Measurements from ENCODE around the gene CTSS.
"Not testable (repeated sequence)": the region's sequence is repeated elsewhere in the genome, so short reads cannot be mapped to it uniquely, and the experiment has no call there.

The CTSS gene

GRCh38 chr1:150761801-150762200, 3.8 kb downstream of the CTSS start:
- peaks cover 27 to 68% of the 10 kb centered on the region in 2 donors for H3K4me1 Mint-ChIP-seq

DNA sequence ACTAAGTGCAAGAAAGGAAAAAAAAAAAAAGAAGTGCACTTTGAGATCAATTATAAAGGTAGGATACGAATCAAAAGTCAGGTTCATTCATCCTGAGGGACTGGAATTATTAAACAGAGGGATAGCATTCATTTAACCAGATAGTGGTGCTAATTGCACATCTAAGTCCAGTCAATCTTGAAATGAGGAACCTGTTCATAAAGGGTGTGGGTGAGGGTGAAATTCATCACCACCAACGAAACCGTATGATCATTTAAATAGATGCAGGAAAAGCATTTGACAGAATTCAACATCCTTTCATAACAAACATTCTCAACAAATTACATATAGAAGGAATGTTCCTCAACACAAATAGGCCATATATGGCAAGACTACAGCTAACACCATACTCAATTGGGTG, 5.6 kb downstream of the CTSS start:
- Mint-ChIP-seq H3K4me1 (peaks cover 21 to 51% of the 10 kb centered on the region in 2 donors), H3K36me3 (peaks cover 34 to 49% of the 10 kb centered on the region in 2 donors)

More at GRCh38 chr1:150761801-150762200, 3.8 kb downstream of the CTSS start:
- no peaks in the 10 kb centered on the region for H3K27me3 Mint-ChIP-seq
- H3K27ac Mint-ChIP-seq, result no peak overlapping the region
- peaks cover 36 to 45% of the 10 kb centered on the region in 2 donors for H3K36me3 Mint-ChIP-seq
- no peak overlapping the region for H3K4me3 Mint-ChIP-seq
- DNase-seq (no peak), ATAC-seq (replicated peaks) (no peak)
- H3K9me3 Mint-ChIP-seq, result peaks cover 0 to 4% of the 10 kb centered on the region in 2 donors

GRCh38 chr1:150753416-150753815, 12.2 kb downstream of the CTSS start:
- no peaks in the 10 kb centered on the region for H3K27me3 Mint-ChIP-seq

More for the DNA sequence above, 5.6 kb downstream of the CTSS start:
- no peak for DNase-seq
- Mint-ChIP-seq H3K4me3 (no peak overlapping the region), H3K9me3 (peaks cover 0 to 4% of the 10 kb centered on the region in 2 donors), H3K27me3 (no peaks in the 10 kb centered on the region), H3K27ac (peak overlapping the region; percentile 65)
- peak; percentile 83 for ATAC-seq (replicated peaks)

DNA sequence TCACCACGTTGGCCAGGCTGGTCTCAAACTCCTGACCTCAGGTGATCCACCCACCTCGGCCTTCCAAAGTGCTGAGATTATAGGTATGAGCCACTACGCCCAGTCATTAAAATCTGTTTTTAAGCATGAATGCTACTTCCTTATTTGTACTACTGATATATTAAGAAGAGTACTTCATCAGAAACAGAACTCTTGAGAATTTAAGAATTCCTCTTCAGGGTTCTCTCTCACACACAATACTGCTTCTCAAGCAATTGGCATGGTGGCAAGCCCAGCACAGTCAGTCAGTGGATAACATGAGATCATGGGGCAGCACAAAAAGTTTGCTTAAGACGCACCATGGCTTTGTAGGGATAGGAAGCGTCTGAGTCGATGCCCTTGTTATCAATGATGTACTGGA, 14.1 kb downstream of the CTSS start:
- no peaks in the 10 kb centered on the region for H3K9me3 Mint-ChIP-seq
- no peak overlapping the region for H3K4me3 Mint-ChIP-seq
- H3K4me1 Mint-ChIP-seq, result peaks cover 4 to 11% of the 10 kb centered on the region in 2 donors
- ATAC-seq (replicated peaks), result peak; percentile 58 to 65
- DNase-seq, result no peak
- no peaks in the 10 kb centered on the region for H3K27me3 Mint-ChIP-seq
- H3K36me3 Mint-ChIP-seq, result peaks cover 25 to 42% of the 10 kb centered on the region in 2 donors
- peak overlapping the region; percentile 86 for H3K27ac Mint-ChIP-seq

More at GRCh38 chr1:150753416-150753815, 12.2 kb downstream of the CTSS start:
- no peak for DNase-seq
- Mint-ChIP-seq H3K4me1 (peaks cover 4 to 11% of the 10 kb centered on the region in 2 donors), H3K27ac (peak overlapping the region; percentile 51), H3K36me3 (peaks cover 31 to 54% of the 10 kb centered on the region in 2 donors), H3K9me3 (no peaks in the 10 kb centered on the region), H3K4me3 (no peak overlapping the region)
- no peak for ATAC-seq (replicated peaks)

- ATAC-seq (replicated peaks), result no peak
- H3K4me3 Mint-ChIP-seq, result no peak overlapping the region
- no peaks in the 10 kb centered on the region for H3K9me3 Mint-ChIP-seq
- H3K36me3 Mint-ChIP-seq, result peaks cover 25 to 42% of the 10 kb centered on the region in 2 donors
- peaks cover 4 to 11% of the 10 kb centered on the region in 2 donors for H3K4me1 Mint-ChIP-seq
- no peak for DNase-seq
- peak overlapping the region; percentile 82 for H3K27ac Mint-ChIP-seq
- no peaks in the 10 kb centered on the region for H3K27me3 Mint-ChIP-seq
These were observed 15.8 kb downstream of the CTSS start for GRCh38 chr1:150749720-150750311.

DNA sequence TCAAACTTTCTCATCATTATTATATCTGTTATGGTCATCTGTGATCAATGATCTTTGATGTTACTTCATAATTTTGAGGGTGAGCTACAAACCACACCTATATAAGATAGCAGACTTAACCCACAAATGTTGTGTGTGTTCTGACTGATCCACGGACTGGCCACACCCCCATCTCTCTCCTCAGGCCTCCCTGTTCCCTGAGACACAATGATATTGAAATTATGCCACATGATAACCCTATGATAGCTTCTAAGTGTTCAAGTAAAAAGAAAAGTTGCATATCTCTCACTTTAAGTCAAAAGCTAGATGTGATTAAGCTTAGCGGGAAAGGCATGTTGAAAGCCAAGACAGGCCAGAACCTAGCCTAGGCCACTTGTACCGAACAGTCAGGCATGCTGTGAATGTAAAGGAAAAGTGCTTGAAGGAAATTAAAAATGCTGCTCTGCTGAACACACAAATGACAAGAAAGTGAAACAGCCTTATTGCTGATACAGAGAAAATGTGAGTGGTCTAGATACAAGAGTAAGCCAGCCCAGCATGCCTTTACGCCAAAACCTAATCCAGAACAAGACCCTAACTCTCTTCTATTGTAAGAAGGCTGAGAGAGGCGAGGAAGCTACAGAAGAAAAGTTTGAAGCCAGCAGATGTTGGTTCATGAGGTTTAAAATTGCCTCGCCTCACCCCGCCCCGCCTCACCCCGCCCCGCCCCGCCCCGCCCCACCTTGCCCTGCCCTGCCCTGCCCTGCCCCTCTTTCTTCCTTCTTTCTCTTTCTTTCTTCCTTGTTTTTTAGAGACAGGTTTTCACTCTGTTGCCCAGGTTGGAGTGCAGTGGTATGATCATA, 16.5 kb downstream of the CTSS start:
- Mint-ChIP-seq H3K9me3 (no peaks in the 10 kb centered on the region), H3K27me3 (no peaks in the 10 kb centered on the region), H3K4me3 (no peak overlapping the region), H3K4me1 (peaks cover 4 to 11% of the 10 kb centered on the region in 2 donors), H3K27ac (peak overlapping the region; percentile 82), H3K36me3 (peaks cover 25 to 42% of the 10 kb centered on the region in 2 donors)
- DNase-seq, result no peak
- ATAC-seq (replicated peaks), result no peak

DNA sequence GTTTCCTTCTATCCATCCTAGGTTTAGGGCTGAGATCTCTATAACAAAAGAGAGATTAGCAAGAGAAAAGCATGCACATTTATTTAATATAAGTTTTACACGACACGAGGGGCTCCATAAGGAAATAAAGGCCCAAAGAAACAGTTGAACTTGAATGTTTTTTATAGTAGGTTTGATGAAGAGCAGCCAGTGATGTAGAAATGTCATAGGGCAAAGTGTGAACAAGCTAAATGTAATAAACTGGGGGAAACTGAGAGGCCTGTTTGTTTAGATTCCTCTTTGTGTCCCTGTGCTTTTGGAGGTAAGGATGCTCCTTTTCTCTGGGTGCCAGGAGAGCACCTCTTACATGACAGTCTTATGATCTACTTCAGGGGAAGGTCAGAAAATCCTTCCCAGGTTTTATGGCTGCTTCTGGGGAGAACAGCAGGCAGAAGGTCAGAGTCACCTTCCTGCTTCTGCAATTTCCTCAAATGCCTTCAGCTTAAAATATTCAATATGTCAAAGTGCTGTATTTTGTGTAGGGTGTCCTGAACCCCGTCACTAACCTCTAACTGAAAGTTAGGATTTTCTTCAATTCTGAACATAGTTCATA, 35.4 kb downstream of the CTSS start:
- H3K27ac Mint-ChIP-seq, result no peak overlapping the region
- H3K36me3 Mint-ChIP-seq, result peaks cover 7 to 9% of the 10 kb centered on the region in 2 donors
- no peaks in the 10 kb centered on the region for H3K4me1 Mint-ChIP-seq

DNA sequence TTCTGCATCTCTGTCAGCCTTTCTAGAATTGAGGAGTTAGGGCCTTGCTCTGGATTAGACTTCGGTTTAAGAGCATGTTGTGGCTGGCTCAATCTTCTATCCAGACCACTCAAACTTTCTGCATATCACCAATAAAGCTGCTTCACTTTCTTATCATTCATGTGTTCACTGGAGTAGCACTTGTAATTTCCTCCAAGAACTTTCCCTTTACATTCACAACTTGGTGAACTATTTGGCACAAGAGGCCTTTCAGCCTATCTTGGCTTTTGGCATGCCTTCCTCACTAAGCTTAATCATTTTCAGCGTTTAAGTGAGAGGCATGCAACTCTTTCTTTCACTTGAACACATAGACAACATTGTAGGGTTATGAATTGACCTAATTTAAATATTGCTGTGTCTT, 41.2 kb downstream of the CTSS start:
- Mint-ChIP-seq H3K9me3 (peaks cover 0 to 2% of the 10 kb centered on the region in 2 donors), H3K36me3 (peaks cover 3 to 11% of the 10 kb centered on the region in 2 donors), H3K27me3 (no peaks in the 10 kb centered on the region), H3K4me3 (no peak overlapping the region), H3K27ac (no peak overlapping the region), H3K4me1 (no peaks in the 10 kb centered on the region)
- ATAC-seq (replicated peaks), result no peak
- DNase-seq, result no peak

More for the DNA sequence above, 35.4 kb downstream of the CTSS start:
- H3K4me3 Mint-ChIP-seq, result no peak overlapping the region
- no peaks in the 10 kb centered on the region for H3K27me3 Mint-ChIP-seq
- no peak for DNase-seq
- H3K9me3 Mint-ChIP-seq, result no peaks in the 10 kb centered on the region
- ATAC-seq (replicated peaks), result no peak

GRCh38 chr1:150720703-150721102, 44.9 kb downstream of the CTSS start, which contains the start of gene HORMAD1:
Gene HORMAD1, minus strand, starts transcription at chr1:150720895. Its CDS starts 1,390 bp downstream, at chr1:150719505.
- ATAC-seq (replicated peaks) (no peak), DNase-seq (no peak)
- H3K9me3 Mint-ChIP-seq, result peaks cover 0 to 2% of the 10 kb centered on the region in 2 donors
- H3K36me3 Mint-ChIP-seq, result peaks cover 3 to 11% of the 10 kb centered on the region in 2 donors
- H3K4me3 Mint-ChIP-seq, result no peak within 1 kb of the TSS
- no peaks in the 10 kb centered on the region for H3K4me1 Mint-ChIP-seq
- no peak within 1 kb of the TSS for H3K27ac Mint-ChIP-seq
- H3K27me3 Mint-ChIP-seq, result no peaks in the 10 kb centered on the region

DNA sequence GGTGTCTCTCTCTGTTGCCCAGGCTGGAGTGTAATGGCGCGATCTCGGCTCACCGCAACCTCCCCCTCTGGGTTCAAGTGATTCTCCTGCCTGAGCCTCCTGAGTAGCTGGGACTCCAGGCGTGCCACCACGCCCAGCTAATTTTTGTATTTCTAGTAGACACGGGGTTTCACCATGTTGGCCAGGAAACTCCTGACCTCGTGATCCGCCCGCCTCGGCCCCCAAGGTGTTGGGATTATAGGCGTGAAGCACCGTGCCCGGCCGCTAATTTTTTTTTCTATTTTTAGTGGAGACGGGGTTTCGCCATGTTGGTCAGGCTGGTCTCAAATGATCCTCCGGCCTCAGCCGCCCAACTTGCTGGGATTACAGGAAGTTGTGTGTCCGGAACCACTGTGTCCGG, 45.5 kb downstream of the CTSS start:
- ATAC-seq (replicated peaks), result no peak
- H3K4me3 Mint-ChIP-seq, result no peak overlapping the region
- H3K27me3 Mint-ChIP-seq, result no peaks in the 10 kb centered on the region
- DNase-seq, result no peak
- peaks cover 3 to 11% of the 10 kb centered on the region in 2 donors for H3K36me3 Mint-ChIP-seq
- peaks cover 0 to 2% of the 10 kb centered on the region in 2 donors for H3K9me3 Mint-ChIP-seq
- no peaks in the 10 kb centered on the region for H3K4me1 Mint-ChIP-seq
- H3K27ac Mint-ChIP-seq, result no peak overlapping the region

DNA sequence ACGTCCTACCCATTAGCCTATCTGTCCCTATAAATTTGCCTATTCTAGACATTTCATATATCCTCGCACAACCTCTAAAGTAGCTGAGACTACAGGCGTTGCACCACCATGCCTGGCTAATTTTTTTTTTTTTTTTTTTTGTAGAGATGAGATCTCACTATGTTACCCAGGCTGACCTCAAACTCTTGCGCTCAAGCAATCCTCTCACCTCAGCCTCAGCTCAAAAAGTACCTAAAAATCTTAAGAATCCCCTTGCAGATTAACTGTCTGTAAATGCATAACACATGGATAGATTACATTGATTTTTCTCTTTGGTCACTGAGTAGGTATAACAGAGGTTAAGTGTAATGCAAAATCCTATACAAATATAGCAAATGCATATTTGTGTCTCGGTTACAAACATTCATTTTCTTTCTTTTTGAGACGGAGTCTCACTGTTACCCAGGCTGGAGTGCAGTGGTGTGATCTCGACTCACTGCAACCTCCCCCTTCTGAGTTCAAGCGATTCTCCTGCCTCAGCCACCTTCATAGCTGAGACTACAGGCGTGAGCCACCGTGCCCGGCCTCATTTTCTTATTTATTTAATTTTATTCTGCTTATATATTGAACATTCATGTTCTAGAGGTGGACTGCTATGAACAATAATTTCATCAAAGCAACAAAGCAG, 47.2 kb downstream of the CTSS start:
- no peaks in the 10 kb centered on the region for H3K27me3 Mint-ChIP-seq
- H3K4me3 Mint-ChIP-seq, result no peak overlapping the region
- no peak overlapping the region for H3K27ac Mint-ChIP-seq
- no peak for ATAC-seq (replicated peaks)
- no peak for DNase-seq
- peaks cover 0 to 2% of the 10 kb centered on the region in 2 donors for H3K9me3 Mint-ChIP-seq
- no peaks in the 10 kb centered on the region for H3K4me1 Mint-ChIP-seq
- peaks cover 0 to 1% of the 10 kb centered on the region in 2 donors for H3K36me3 Mint-ChIP-seq

DNA sequence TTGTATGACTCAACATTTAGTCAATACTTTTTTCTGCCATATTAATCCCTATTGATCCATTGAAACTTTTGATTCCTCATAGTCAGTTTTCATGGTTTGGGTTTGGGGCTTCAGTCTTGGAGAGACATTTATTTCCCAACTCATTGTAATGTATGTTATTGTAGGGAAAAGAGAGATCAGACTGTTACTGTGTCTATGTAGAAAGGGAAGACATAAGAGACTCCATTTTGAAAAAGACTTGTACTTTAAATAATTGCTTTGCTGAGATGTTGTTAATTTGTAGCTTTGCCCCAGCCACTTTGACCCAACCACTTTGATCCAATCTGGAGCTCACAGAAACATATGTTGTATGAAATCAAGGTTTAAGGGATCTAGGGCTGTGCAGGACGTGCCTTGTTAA, 56.5 kb downstream of the CTSS start:
- ATAC-seq (replicated peaks); H3K4me3 Mint-ChIP-seq; H3K4me1 Mint-ChIP-seq; H3K9me3 Mint-ChIP-seq; DNase-seq; H3K27me3 Mint-ChIP-seq; H3K36me3 Mint-ChIP-seq; H3K27ac Mint-ChIP-seq: not testable (repeated sequence)

GRCh38 chr1:150708595-150708994, 57.0 kb downstream of the CTSS start:
- H3K9me3 Mint-ChIP-seq, result no peaks in the 10 kb centered on the region
- no peaks in the 10 kb centered on the region for H3K27me3 Mint-ChIP-seq
- H3K27ac Mint-ChIP-seq, result no peak overlapping the region
- peak; percentile 99 to 100 for ATAC-seq (replicated peaks)
- no peaks in the 10 kb centered on the region for H3K36me3 Mint-ChIP-seq
- DNase-seq, result peak; percentile 20
- H3K4me3 Mint-ChIP-seq, result no peak overlapping the region
- peaks cover 2 to 5% of the 10 kb centered on the region in 2 donors for H3K4me1 Mint-ChIP-seq

GRCh38 chr1:150706091-150706490, 59.5 kb downstream of the CTSS start:
- H3K4me3 Mint-ChIP-seq, result no peak overlapping the region
- no peaks in the 10 kb centered on the region for H3K27me3 Mint-ChIP-seq
- H3K36me3 Mint-ChIP-seq, result no peaks in the 10 kb centered on the region
- H3K9me3 Mint-ChIP-seq, result no peaks in the 10 kb centered on the region
- H3K27ac Mint-ChIP-seq, result no peak overlapping the region
- no peak for DNase-seq
- no peak for ATAC-seq (replicated peaks)
- peaks cover 2 to 5% of the 10 kb centered on the region in 2 donors for H3K4me1 Mint-ChIP-seq

Data from stimulated activated naive B cell treated with anti-CD40 and anti-IgM and Interleukin-4, amounts not matched to agents 10 μg/mL and 1 μg/mL and 100 μg/mL, for 72 hours (primary cell).